HCT116 (cell line): ENCODE data around the gene COL21A1. TPM values are rescaled to one million over a fixed set of nuclear protein-coding genes. Genes with fewer than 3 reads are reported as not detected.

ENCODE experiments used
- ATAC-seq: fragments of 200-7000 bp; cut with Tn5 transposase; 2 replicates; pipeline ENCODE4 v1.9.1; 2020; ENCODE audit warnings: mild to moderate bottlenecking, moderate library complexity
- BruUV-seq: library from RNA; stranded (reverse); fragments of 400-500 nt; replicated peaks from 2 replicates; lab custom pipeline; 2021; lab: Mats Ljungman, UMichigan
- CTCF ChIA-PET: fragments of 300-600 bp; sonication (Branson Sonifier 250); formaldehyde crosslinking; loops from one replicate; lab custom pipeline; 2021; ENCODE audit warnings: antibody characterized with exemption; lab: Charles Lee
- POLR2A ChIA-PET: fragments of 300-600, 350-600 bp; sonication (Branson Sonifier 250); formaldehyde crosslinking; loops from one replicate; lab custom pipeline; 2021; ENCODE audit warnings: antibody characterized with exemption; lab: Charles Lee
- RAD21 ChIA-PET, 2 experiments: fragments of 300-600 bp; sonication (Branson Sonifier 250); formaldehyde crosslinking; loops; one replicate each; lab custom pipeline; 2023; ENCODE audit warnings: low total read pairs in 2 of 2; ENCODE audit not compliant: uncharacterized antibody in 2 of 2, unreplicated experiment in 2 of 2, low non-redundant PET in 1 of 2; lab: Charles Lee
- DNase-seq: peaks from one replicate; pipeline ENCODE4 v3.0.0-alpha.2; 2010; ENCODE audit warnings: low read depth, low spot score
- H2AFZ ChIP-seq: fragments of 200-600 bp; shearing (Covaris generic), sonication (generic); 2 replicates; pipeline ENCODE4 v1.6.1; 2017; ENCODE audit warnings: low read depth, mixed run types, mixed read lengths, antibody characterized with exemption, low read length; ENCODE audit not compliant: poor library complexity, severe bottlenecking
- H3K27ac ChIP-seq: 2 replicates; pipeline ENCODE4 v1.5.1; 2012; ENCODE audit warnings: low read depth, low read length
- H3K27me3 ChIP-seq: fragments of 200-600 bp; sonication (generic); 2 replicates; pipeline ENCODE4 v1.6.1; 2016; ENCODE audit warnings: mixed run types, low read length, mixed read lengths; ENCODE audit not compliant: insufficient read depth
- H3K36me3 ChIP-seq, 2 experiments: fragments of 200-500 bp in 1 of 2; fragments of 200-600 bp in 1 of 2; sonication (Bioruptor generic) in 1 of 2; sonication (generic) in 1 of 2; 2 replicates each; pipeline versions ENCODE4 v1.5.1 to v1.6.1; 2014 to 2016; ENCODE audit warnings: low read length in 2 of 2, inconsistent platforms in 1 of 2, mixed read lengths in 1 of 2, mixed run types in 1 of 2; ENCODE audit not compliant: insufficient read depth in 2 of 2, control insufficient read depth in 1 of 2
- H3K4me1 ChIP-seq, 2 experiments: fragments of 200-600 bp in 1 of 2; sonication (generic) in 1 of 2; 2 replicates each; pipeline versions ENCODE4 v1.5.1 to v1.6.1; 2012 to 2017; ENCODE audit warnings: low read length in 2 of 2, inconsistent platforms in 1 of 2, mild to moderate bottlenecking in 1 of 2, mixed read lengths in 1 of 2, mixed run types in 1 of 2, moderate library complexity in 1 of 2; ENCODE audit not compliant: insufficient read depth in 2 of 2, control insufficient read depth in 1 of 2
- H3K4me2 ChIP-seq: fragments of 200-600 bp; sonication (generic); 2 replicates; pipeline ENCODE4 v1.6.1; 2017; ENCODE audit warnings: mixed run types, low read length, mixed read lengths
- H3K4me3 ChIP-seq, 2 experiments: fragments of 200-600 bp in 1 of 2; sonication (generic) in 1 of 2; replicated peaks in 1 of 2; 2 replicates each; pipeline ENCODE4 v1.5.1; 2011 to 2016; ENCODE audit warnings: low read length in 2 of 2, control low read depth in 1 of 2, low read depth in 1 of 2, mild to moderate bottlenecking in 1 of 2, mixed read lengths in 1 of 2, mixed run types in 1 of 2
- H3K79me2 ChIP-seq: fragments of 200-600 bp; sonication (generic); 2 replicates; pipeline ENCODE4 v1.6.1; 2017; ENCODE audit warnings: mild to moderate bottlenecking, mixed run types, low read length, moderate library complexity, mixed read lengths; ENCODE audit not compliant: insufficient read depth
- H3K9ac ChIP-seq: fragments of 200-600 bp; sonication (generic); 2 replicates; pipeline ENCODE4 v1.6.1; 2016; ENCODE audit warnings: low read length, mixed read lengths
- H3K9me2 ChIP-seq: fragments of 200-600 bp; sonication (generic), shearing (Covaris generic); 2 replicates; pipeline ENCODE4 v1.6.1; 2017; ENCODE audit warnings: mixed run types, mild to moderate bottlenecking, moderate library complexity; ENCODE audit not compliant: insufficient read depth
- H3K9me3 ChIP-seq, 2 experiments: fragments of 200-500 bp in 1 of 2; fragments of 200-600 bp in 1 of 2; sonication (Bioruptor generic) in 1 of 2; sonication (generic) in 1 of 2; 2 replicates each; pipeline ENCODE4 v1.6.1; 2014 to 2017; ENCODE audit warnings: low read length in 2 of 2, mixed read lengths in 2 of 2, inconsistent platforms in 1 of 2, low read depth in 1 of 2, mild to moderate bottlenecking in 1 of 2, mixed run types in 1 of 2, moderate library complexity in 1 of 2; ENCODE audit not compliant: control insufficient read depth in 1 of 2, insufficient read depth in 1 of 2
- H4K20me1 ChIP-seq: fragments of 200-600 bp; sonication (generic), shearing (Covaris generic); 2 replicates; pipeline ENCODE4 v1.6.1; 2017; ENCODE audit warnings: mixed run types, mild to moderate bottlenecking, moderate library complexity; ENCODE audit not compliant: insufficient read depth
- CBX3 ChIP-seq: IDR thresholded peaks from 2 replicates; pipeline ENCODE4 v1.6.1; 2012; ENCODE audit warnings: low read depth
- CEBPB ChIP-seq: IDR thresholded peaks from 2 replicates; pipeline ENCODE4 v1.6.1; 2012; ENCODE audit warnings: low read depth
- EGR1 ChIP-seq: IDR thresholded peaks from 2 replicates; pipeline ENCODE4 v1.6.1; 2012; ENCODE audit warnings: low read depth
- ELF1 ChIP-seq: IDR thresholded peaks from 2 replicates; pipeline ENCODE4 v1.6.1; 2012; ENCODE audit warnings: low read depth, borderline replicate concordance
- FOSL1 ChIP-seq: IDR thresholded peaks from 2 replicates; pipeline ENCODE4 v1.6.1; 2012; ENCODE audit warnings: low read depth
- JUND ChIP-seq: IDR thresholded peaks from 2 replicates; pipeline ENCODE4 v1.6.1; 2012
- POLR2A ChIP-seq: IDR thresholded peaks from 2 replicates; pipeline ENCODE4 v1.7.0; 2011; ENCODE audit warnings: borderline replicate concordance; ENCODE audit not compliant: insufficient read depth, insufficient read length; ENCODE audit errors: extremely low read depth
- POLR2AphosphoS5 ChIP-seq: IDR thresholded peaks from 2 replicates; pipeline ENCODE4 v1.6.1; 2011; ENCODE audit warnings: mild to moderate bottlenecking, low read depth, low read length, moderate library complexity
- SP1 ChIP-seq: IDR thresholded peaks from 2 replicates; pipeline ENCODE4 v1.6.1; 2012; ENCODE audit warnings: low read depth
- SRF ChIP-seq: IDR thresholded peaks from 2 replicates; pipeline ENCODE4 v1.6.1; 2012; ENCODE audit warnings: low read depth
- ZFX ChIP-seq: fragments of 450-650 bp; IDR thresholded peaks from 2 replicates; pipeline ENCODE4 v1.6.1; 2017
- intact Hi-C: fragments of 100-400 bp; cut with micrococcal nuclease; formaldehyde crosslinking; loops from 2 replicates; pipeline ENCODE4 v1.10.0; 2022
- total RNA-seq: library from RNA; stranded (reverse); gene quantifications from one replicate; pipeline ENCODE4 v1.2.1, GENCODE V29; 2021; ENCODE audit not compliant: unreplicated experiment
- TF ChIP-seq, protein P1 (sequence below): IDR thresholded peaks from 2 replicates; pipeline ENCODE4 v1.6.1; 2012; ENCODE audit warnings: low read depth
- TF ChIP-seq, protein P2 (sequence below), 3 experiments: fragments of 200-600 bp in 1 of 3; sonication (generic) in 1 of 3; IDR thresholded peaks in 2 of 3; conservative IDR thresholded peaks in 1 of 3; 2 replicates each; pipeline ENCODE4 v1.5.1; 2012 to 2017; ENCODE audit warnings: low read depth in 2 of 3, low read length in 2 of 3, antibody characterized with exemption in 1 of 3, borderline replicate concordance in 1 of 3, control low read depth in 1 of 3, mild to moderate bottlenecking in 1 of 3, mixed read lengths in 1 of 3, mixed run types in 1 of 3, moderate library complexity in 1 of 3; ENCODE audit not compliant: insufficient read depth in 1 of 3
- TF ChIP-seq, protein P3 (sequence below): IDR thresholded peaks from 2 replicates; pipeline ENCODE4 v1.6.1; 2012

COL21A1 gene
- total RNA-seq, 1 experiment from 2014 or later = not detected

DNA sequence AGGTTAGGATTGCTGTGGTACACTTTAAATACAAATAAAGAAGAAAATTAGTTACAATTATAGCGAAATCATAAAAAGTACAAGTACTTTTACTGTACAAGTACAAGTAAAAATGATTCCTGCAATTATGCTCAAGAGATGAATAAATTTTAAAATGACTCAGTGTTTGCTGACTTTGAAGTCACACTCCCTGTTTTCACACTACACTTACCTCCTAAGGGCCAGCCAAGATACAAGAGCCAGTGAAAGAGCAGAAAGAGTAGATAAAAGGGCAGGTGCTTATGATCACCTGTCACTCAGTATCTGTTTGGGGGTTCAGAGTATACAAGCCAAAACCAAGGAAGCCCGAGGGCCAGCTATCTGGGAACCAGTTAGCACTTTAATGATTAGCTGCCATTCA is 41.0 kb upstream of the COL21A1 start (continued):
- TF ChIP-seq, protein P1, sequence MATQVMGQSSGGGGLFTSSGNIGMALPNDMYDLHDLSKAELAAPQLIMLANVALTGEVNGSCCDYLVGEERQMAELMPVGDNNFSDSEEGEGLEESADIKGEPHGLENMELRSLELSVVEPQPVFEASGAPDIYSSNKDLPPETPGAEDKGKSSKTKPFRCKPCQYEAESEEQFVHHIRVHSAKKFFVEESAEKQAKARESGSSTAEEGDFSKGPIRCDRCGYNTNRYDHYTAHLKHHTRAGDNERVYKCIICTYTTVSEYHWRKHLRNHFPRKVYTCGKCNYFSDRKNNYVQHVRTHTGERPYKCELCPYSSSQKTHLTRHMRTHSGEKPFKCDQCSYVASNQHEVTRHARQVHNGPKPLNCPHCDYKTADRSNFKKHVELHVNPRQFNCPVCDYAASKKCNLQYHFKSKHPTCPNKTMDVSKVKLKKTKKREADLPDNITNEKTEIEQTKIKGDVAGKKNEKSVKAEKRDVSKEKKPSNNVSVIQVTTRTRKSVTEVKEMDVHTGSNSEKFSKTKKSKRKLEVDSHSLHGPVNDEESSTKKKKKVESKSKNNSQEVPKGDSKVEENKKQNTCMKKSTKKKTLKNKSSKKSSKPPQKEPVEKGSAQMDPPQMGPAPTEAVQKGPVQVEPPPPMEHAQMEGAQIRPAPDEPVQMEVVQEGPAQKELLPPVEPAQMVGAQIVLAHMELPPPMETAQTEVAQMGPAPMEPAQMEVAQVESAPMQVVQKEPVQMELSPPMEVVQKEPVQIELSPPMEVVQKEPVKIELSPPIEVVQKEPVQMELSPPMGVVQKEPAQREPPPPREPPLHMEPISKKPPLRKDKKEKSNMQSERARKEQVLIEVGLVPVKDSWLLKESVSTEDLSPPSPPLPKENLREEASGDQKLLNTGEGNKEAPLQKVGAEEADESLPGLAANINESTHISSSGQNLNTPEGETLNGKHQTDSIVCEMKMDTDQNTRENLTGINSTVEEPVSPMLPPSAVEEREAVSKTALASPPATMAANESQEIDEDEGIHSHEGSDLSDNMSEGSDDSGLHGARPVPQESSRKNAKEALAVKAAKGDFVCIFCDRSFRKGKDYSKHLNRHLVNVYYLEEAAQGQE = no peak
- no peak for TF ChIP-seq SP1
- TF ChIP-seq POLR2AphosphoS5 = no peak
- TF ChIP-seq SRF = no peak
- TF ChIP-seq, all 23 proteins: peak for 0

DNA sequence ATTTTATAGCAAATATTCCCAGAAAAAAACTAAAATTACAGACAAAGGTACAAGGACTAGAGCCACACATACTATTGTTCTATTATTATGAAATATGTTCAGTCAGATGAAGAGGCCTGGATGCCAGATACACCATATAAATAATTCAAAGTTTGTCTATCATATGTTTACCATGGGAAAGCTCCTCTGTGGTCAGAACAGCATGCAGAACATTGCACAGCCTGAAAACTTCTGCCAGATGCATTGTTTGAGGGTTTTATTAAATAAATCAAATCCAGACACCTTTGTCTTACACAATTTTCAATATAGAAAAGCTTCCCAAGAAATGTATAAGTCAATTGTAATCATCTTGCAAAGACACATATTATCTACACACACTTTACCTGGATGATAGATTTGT is 35.0 kb upstream of the COL21A1 start:
- Histone ChIP-seq H3K27ac (no peak overlapping the region), H3K4me2 (no peak overlapping the region), H3K79me2 (no peaks in the 10 kb centered on the region), H3K27me3 (no peaks in the 10 kb centered on the region), H4K20me1 (no peaks in the 10 kb centered on the region), H3K9me2 (no peaks in the 10 kb centered on the region; the same call in 1 of the 2 replicates), H2AFZ (no peak overlapping the region), H3K9ac (no peak overlapping the region), H3K9me3 (no peaks in the 10 kb centered on the region), H3K4me3 (no peak overlapping the region), H3K4me1 (peaks cover 3 to 19% of the 10 kb centered on the region in 2 experiments; a peak in 3 of 4 replicates), H3K36me3 (no peaks in the 10 kb centered on the region)
- BruUV-seq = no TSS peak
- CTCF ChIA-PET = no interaction called here
- intact Hi-C loops = no loop called here
- no peak for DNase-seq
- POLR2A ChIA-PET = no interaction called here
- RAD21 ChIA-PET = no interaction called here
- no peak for ATAC-seq
- TF ChIP-seq, protein P2, sequence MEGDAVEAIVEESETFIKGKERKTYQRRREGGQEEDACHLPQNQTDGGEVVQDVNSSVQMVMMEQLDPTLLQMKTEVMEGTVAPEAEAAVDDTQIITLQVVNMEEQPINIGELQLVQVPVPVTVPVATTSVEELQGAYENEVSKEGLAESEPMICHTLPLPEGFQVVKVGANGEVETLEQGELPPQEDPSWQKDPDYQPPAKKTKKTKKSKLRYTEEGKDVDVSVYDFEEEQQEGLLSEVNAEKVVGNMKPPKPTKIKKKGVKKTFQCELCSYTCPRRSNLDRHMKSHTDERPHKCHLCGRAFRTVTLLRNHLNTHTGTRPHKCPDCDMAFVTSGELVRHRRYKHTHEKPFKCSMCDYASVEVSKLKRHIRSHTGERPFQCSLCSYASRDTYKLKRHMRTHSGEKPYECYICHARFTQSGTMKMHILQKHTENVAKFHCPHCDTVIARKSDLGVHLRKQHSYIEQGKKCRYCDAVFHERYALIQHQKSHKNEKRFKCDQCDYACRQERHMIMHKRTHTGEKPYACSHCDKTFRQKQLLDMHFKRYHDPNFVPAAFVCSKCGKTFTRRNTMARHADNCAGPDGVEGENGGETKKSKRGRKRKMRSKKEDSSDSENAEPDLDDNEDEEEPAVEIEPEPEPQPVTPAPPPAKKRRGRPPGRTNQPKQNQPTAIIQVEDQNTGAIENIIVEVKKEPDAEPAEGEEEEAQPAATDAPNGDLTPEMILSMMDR (IDR thresholded peaks at IDR 0.05 in 2 of 3, conservative IDR thresholded peaks at IDR 0.05 in 1 of 3; ENCODE audit: borderline replicate concordance in 1 of 3, insufficient read depth in 1 of 3, low read depth in 2 of 3, low read length in 2 of 3) = no peak
- no peak for TF ChIP-seq ZFX
- TF ChIP-seq, protein P3, sequence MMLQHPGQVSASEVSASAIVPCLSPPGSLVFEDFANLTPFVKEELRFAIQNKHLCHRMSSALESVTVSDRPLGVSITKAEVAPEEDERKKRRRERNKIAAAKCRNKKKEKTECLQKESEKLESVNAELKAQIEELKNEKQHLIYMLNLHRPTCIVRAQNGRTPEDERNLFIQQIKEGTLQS = no peak
- TF ChIP-seq CBX3 = no peak
- TF ChIP-seq POLR2AphosphoS5 = no peak
- TF ChIP-seq FOSL1 = no peak
- TF ChIP-seq POLR2A = no peak
- TF ChIP-seq JUND = no peak
- no peak for TF ChIP-seq SRF
- TF ChIP-seq SP1 = no peak
- no peak for TF ChIP-seq EGR1
- TF ChIP-seq, protein P1 = no peak
- no peak for TF ChIP-seq CEBPB
- no peak for TF ChIP-seq ELF1
